ENCODE measurements around the gene NDUFAF5.

NDUFAF5 gene

DNA sequence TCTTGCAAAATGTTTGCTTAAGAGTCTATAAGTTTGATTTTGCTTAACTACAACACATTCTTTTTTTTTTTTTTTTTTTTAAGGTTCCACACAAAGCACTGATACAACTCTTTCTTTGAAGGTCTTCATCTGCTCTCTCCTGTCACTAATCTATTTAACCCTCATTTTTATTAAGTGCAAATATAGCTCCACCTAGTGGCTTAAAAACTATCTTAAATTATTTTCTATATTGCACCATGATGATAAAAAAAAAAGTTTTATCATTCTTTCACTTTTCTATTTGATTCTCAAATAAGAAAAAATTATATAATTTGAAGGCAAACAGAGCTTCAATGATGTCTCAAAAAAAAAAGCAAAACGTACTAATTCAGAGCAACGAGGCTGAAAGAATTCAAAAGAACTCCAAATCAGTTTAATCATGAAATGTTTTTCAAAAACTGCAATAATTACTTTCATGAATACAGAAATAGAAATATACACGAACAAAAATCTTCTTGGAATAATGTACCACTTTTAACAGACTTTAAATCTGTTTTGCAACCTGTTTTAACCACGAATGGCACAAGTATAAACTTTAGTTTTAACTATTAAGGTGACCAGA is 12.9 kb upstream of the NDUFAF5 start:
- Histone ChIP-seq H3K27ac (no peak overlapping the region), H3K36me3 (peaks cover 30% of the 10 kb centered on the region), H3K9me3 (no peaks in the 10 kb centered on the region), H3K27me3 (no peaks in the 10 kb centered on the region), H3K4me3 (ENCODE audit: low read depth in 1 of 2, low read length in 1 of 2) (no peak overlapping the region), H3K4me1 (ENCODE audit: control insufficient read depth in 1 of 2, insufficient read depth in 1 of 2, low read depth in 1 of 2, low read length in 1 of 2) (no peaks in the 10 kb centered on the region)
- TF ChIP-seq, protein P1, sequence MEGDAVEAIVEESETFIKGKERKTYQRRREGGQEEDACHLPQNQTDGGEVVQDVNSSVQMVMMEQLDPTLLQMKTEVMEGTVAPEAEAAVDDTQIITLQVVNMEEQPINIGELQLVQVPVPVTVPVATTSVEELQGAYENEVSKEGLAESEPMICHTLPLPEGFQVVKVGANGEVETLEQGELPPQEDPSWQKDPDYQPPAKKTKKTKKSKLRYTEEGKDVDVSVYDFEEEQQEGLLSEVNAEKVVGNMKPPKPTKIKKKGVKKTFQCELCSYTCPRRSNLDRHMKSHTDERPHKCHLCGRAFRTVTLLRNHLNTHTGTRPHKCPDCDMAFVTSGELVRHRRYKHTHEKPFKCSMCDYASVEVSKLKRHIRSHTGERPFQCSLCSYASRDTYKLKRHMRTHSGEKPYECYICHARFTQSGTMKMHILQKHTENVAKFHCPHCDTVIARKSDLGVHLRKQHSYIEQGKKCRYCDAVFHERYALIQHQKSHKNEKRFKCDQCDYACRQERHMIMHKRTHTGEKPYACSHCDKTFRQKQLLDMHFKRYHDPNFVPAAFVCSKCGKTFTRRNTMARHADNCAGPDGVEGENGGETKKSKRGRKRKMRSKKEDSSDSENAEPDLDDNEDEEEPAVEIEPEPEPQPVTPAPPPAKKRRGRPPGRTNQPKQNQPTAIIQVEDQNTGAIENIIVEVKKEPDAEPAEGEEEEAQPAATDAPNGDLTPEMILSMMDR (IDR thresholded peaks at IDR 0.05): no peak

DNA sequence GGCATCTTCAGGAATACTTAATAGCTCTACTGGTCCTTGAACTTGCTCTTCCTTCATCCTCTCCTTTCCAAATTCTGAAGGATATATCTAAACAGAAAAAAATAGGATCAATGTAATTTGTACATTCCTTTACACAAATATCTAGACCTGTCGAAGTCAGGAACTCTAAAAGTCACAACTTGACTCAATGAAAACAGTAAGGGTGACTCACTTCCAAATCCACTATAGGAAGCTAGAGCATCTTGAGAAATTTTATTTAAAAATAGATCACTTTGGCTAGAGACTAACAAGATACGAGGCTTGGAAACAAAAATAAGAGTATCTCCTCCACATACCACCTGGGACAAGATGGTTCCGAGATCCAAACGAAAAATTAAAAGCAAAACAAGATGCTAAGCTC is 12.3 kb upstream of the NDUFAF5 start:
- no peak overlapping the region for H3K4me3 ChIP-seq (ENCODE audit: low read depth in 1 of 2, low read length in 1 of 2)
- H3K4me1 ChIP-seq (ENCODE audit: control insufficient read depth in 1 of 2, insufficient read depth in 1 of 2, low read depth in 1 of 2, low read length in 1 of 2): no peaks in the 10 kb centered on the region
- peaks cover 30% of the 10 kb centered on the region for H3K36me3 ChIP-seq
- H3K27ac ChIP-seq: no peak overlapping the region
- H3K27me3 ChIP-seq: no peaks in the 10 kb centered on the region
- TF ChIP-seq, protein P1 (IDR thresholded peaks at IDR 0.05): no peak
- no peaks in the 10 kb centered on the region for H3K9me3 ChIP-seq

DNA sequence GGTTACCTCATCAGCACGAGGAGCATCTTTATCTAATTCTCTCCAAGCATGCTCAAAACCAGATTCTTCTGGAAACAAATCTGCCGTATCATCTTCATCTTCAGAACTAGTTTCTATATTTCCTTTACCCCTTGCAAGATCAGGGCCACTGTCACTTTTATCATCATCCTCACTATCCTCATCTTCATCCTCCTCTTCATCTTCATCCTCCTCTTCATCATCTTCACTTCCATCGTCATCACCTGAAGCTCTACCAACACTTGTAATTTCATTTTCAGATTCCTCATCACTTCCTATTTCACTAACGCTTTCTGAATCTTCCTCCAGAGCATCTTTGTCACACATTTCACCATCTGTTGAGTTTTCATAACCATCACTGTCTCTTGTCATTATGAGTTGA is 9.0 kb upstream of the NDUFAF5 start:
- TF ChIP-seq, protein P1 (IDR thresholded peaks at IDR 0.05): no peak
- H3K4me3 ChIP-seq (ENCODE audit: low read depth in 1 of 2, low read length in 1 of 2): no peak overlapping the region
- peaks cover 10% of the 10 kb centered on the region for H3K36me3 ChIP-seq

DNA sequence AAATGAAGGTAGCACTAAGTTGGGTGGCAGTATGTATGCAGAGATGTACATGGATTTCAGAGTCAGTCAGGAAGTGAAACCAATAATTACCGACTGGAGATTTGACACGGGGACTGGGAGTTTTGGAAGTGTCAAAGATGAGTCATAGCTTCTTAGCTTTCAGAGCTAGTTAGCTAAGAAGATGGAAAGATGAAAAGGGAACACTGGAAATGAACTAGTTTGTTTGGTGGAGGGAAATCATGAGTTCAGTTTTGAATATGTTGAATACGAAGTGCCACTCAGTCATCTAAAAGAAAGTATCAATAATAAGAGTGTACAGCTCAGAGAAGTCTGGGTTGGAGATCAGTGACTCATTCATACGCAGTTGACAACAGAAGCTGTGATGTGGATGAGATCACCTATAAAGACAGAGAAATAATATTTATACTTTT is 7.6 kb upstream of the NDUFAF5 start:
- Histone ChIP-seq H3K9me3 (no peaks in the 10 kb centered on the region), H3K4me1 (ENCODE audit: control insufficient read depth in 1 of 2, insufficient read depth in 1 of 2, low read depth in 1 of 2, low read length in 1 of 2) (no peaks in the 10 kb centered on the region), H3K36me3 (peaks cover 5% of the 10 kb centered on the region), H3K27ac (no peak overlapping the region), H3K27me3 (no peaks in the 10 kb centered on the region), H3K4me3 (ENCODE audit: low read depth in 1 of 2, low read length in 1 of 2) (no peak overlapping the region)
- TF ChIP-seq, protein P1 (IDR thresholded peaks at IDR 0.05): no peak

More for the DNA sequence above, 9.0 kb upstream of the NDUFAF5 start:
- Histone ChIP-seq H3K4me1 (ENCODE audit: control insufficient read depth in 1 of 2, insufficient read depth in 1 of 2, low read depth in 1 of 2, low read length in 1 of 2) (no peaks in the 10 kb centered on the region), H3K27ac (no peak overlapping the region), H3K9me3 (no peaks in the 10 kb centered on the region), H3K27me3 (no peaks in the 10 kb centered on the region)

DNA sequence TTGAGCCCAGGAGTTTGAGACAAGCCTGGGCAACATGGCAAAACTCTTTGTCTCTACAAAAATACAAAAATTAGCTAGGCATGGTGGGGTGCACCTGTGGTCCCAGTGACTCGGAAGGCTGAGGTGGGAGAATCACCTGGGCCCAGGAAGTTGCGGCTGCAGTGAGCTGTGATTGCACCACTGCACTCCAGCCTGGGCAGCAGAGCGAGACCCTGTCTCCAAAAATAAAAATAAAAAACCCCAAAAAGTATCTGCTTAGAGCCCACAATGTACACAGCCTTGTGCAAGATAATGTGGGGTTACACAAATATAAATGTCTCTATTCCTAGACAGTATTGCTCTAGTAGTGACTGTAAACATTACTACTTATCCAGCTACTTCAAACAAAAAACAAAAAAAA is 6.0 kb upstream of the NDUFAF5 start:
- H3K27me3 ChIP-seq: no peaks in the 10 kb centered on the region
- TF ChIP-seq, protein P1 (IDR thresholded peaks at IDR 0.05): no peak
- H3K9me3 ChIP-seq: no peaks in the 10 kb centered on the region
- no peaks in the 10 kb centered on the region for H3K4me1 ChIP-seq (ENCODE audit: control insufficient read depth in 1 of 2, insufficient read depth in 1 of 2, low read depth in 1 of 2, low read length in 1 of 2)
- H3K4me3 ChIP-seq (ENCODE audit: low read depth in 1 of 2, low read length in 1 of 2): no peak overlapping the region
- peaks cover 5% of the 10 kb centered on the region for H3K36me3 ChIP-seq
- H3K27ac ChIP-seq: no peak overlapping the region
